ENCODE measurements around the gene JPH2.

JPH2 gene

GRCh38 chr20:44183282-44183681, 3.7 kb downstream of the JPH2 start:
- DNase-seq (ENCODE audit: extremely low read depth, low read depth): no peak
- TF ChIP-seq, protein P1, sequence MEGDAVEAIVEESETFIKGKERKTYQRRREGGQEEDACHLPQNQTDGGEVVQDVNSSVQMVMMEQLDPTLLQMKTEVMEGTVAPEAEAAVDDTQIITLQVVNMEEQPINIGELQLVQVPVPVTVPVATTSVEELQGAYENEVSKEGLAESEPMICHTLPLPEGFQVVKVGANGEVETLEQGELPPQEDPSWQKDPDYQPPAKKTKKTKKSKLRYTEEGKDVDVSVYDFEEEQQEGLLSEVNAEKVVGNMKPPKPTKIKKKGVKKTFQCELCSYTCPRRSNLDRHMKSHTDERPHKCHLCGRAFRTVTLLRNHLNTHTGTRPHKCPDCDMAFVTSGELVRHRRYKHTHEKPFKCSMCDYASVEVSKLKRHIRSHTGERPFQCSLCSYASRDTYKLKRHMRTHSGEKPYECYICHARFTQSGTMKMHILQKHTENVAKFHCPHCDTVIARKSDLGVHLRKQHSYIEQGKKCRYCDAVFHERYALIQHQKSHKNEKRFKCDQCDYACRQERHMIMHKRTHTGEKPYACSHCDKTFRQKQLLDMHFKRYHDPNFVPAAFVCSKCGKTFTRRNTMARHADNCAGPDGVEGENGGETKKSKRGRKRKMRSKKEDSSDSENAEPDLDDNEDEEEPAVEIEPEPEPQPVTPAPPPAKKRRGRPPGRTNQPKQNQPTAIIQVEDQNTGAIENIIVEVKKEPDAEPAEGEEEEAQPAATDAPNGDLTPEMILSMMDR (IDR thresholded peaks at IDR 0.05; ENCODE audit: low read depth, low read length, missing control alignments): no peak
- H3K4me3 ChIP-seq (replicated peaks; ENCODE audit: low read depth, low read length): no peak overlapping the region

DNA sequence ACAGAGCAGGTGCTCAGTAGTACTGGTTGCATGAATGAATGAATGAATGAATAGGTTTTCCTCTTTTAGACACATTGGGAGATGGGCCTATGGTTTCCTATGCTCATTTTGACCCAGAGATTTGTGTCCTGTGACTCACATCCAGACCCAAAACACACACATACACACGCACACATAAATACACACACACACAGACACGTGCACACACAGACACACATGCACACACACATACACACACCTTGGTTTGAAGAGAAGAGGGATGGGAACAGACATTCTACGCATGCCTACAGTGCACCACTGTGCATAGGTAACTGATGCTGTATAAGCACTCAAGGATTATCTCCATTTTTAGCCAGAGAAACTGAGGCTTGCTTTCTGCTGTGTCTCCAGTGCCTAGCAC, 4.1 kb downstream of the JPH2 start:
- TF ChIP-seq, protein P1 (IDR thresholded peaks at IDR 0.05; ENCODE audit: low read depth, low read length, missing control alignments): no peak
- DNase-seq (ENCODE audit: extremely low read depth, low read depth): no peak
- no peak overlapping the region for H3K4me3 ChIP-seq (replicated peaks; ENCODE audit: low read depth, low read length)

DNA sequence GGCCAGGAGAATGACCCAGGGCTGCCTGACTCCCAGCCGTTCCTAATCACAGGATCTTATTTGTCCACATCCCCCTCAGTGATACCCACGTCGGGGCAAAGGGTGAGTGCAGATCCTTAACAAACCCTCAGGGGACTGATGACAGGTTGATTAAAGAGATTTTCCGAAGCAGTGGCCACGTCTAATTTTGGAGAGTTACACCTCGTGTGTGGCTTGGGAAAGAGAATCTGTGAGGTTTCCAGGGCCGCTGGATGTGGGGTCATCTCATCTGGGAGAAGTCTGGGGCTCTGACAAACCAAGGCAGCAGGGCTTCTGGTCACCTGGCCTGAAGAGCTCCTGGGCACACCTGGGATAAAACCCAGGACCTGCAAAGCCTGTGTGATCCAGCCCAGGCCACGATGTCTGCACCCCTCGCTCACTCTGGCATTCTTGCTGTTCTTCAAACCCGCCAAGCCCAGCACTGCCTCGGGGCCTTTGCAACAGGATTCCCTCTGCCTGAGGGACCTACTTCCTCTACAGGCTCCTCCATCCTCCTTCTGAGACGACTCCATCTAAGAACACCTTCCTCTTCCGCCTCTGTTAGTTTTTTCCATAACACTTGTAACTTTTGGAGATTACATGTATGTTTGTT, 4.7 kb downstream of the JPH2 start:
- no peak overlapping the region for H3K4me3 ChIP-seq (replicated peaks; ENCODE audit: low read depth, low read length)
- DNase-seq (ENCODE audit: extremely low read depth, low read depth): no peak
- TF ChIP-seq, protein P1 (IDR thresholded peaks at IDR 0.05; ENCODE audit: low read depth, low read length, missing control alignments): no peak

- TF ChIP-seq, protein P1 (IDR thresholded peaks at IDR 0.05; ENCODE audit: low read depth, low read length, missing control alignments): no peak
- DNase-seq (ENCODE audit: extremely low read depth, low read depth): no peak
- H3K4me3 ChIP-seq (replicated peaks; ENCODE audit: low read depth, low read length): no peak overlapping the region
Measured at GRCh38 chr20:44181611-44182010, 5.4 kb downstream of the JPH2 start.

DNA sequence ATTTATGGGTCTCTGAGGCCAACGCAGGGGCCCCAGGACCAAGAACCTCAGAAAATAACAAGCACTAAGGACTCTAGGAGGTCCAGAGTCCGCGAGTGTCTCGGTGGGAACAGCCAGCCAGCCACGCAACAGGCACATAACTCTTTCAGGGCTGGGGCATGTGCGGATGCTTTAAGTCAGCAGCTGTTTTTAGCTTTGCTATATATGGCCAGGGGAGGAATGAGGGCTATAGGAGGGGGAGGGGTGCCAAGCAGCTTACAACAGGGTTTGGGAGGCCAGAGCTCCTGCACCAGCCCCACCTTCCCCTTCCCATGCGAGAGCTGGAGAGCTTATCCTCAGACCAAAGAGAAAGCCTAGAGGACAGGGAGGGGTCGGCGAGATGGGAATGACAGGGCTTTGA, 6.2 kb downstream of the JPH2 start:
- TF ChIP-seq, protein P1 (IDR thresholded peaks at IDR 0.05; ENCODE audit: low read depth, low read length, missing control alignments): no peak
- DNase-seq (ENCODE audit: extremely low read depth, low read depth): no peak
- H3K4me3 ChIP-seq (replicated peaks; ENCODE audit: low read depth, low read length): no peak overlapping the region

- no peak for DNase-seq (ENCODE audit: extremely low read depth, low read depth)
- TF ChIP-seq, protein P1 (IDR thresholded peaks at IDR 0.05; ENCODE audit: low read depth, low read length, missing control alignments): no peak
- no peak overlapping the region for H3K4me3 ChIP-seq (replicated peaks; ENCODE audit: low read depth, low read length)
Measured at GRCh38 chr20:44176833-44177534, 10.0 kb downstream of the JPH2 start.
